ENCODE results near the gene LMX1A. TPM values are rescaled to one million over a fixed set of nuclear protein-coding genes. Genes with fewer than 3 reads are reported as not detected.

The LMX1A gene
- polyA plus RNA-seq, 1 experiment, result not detected

DNA sequence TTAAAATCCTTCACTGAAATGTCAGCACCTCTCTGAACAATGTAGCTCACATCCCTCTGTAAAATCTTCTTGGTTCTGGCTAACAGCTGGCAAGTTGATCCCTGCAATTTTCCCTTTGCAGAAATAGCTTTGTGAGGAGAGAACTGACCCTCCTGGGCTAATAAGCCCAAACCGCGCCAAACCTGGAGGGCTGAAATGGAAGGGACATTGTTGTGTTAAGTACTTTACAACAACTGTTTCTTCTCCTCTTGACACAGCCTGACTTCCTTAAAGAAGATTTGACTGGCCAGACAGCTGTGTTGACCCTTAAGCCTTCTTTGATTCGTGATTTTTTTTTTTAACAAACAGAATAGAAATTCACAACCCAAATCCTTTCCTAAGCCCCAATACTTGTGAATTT is 5.7 kb downstream of the LMX1A start:
- Histone ChIP-seq H3K27me3 (ENCODE audit: control insufficient read depth, insufficient read depth, low read length) (peaks cover 30% of the 10 kb centered on the region), H3K4me3 (ENCODE audit: low read depth, low read length) (no peak overlapping the region), H3K36me3 (ENCODE audit: control insufficient read depth, insufficient read depth, low read length) (no peaks in the 10 kb centered on the region)
- POLR2A ChIA-PET, result no interaction called here
- DNase-seq (ENCODE audit: low read depth), result no peak
- CTCF ChIA-PET, result interaction anchor here (0.9 to 4.5 kb wide), 2 partner anchors 14 to 18 kb away, joined by 3 to 40 read pairs; no protein-coding TSS in a partner anchor
- TF ChIP-seq, protein P1, sequence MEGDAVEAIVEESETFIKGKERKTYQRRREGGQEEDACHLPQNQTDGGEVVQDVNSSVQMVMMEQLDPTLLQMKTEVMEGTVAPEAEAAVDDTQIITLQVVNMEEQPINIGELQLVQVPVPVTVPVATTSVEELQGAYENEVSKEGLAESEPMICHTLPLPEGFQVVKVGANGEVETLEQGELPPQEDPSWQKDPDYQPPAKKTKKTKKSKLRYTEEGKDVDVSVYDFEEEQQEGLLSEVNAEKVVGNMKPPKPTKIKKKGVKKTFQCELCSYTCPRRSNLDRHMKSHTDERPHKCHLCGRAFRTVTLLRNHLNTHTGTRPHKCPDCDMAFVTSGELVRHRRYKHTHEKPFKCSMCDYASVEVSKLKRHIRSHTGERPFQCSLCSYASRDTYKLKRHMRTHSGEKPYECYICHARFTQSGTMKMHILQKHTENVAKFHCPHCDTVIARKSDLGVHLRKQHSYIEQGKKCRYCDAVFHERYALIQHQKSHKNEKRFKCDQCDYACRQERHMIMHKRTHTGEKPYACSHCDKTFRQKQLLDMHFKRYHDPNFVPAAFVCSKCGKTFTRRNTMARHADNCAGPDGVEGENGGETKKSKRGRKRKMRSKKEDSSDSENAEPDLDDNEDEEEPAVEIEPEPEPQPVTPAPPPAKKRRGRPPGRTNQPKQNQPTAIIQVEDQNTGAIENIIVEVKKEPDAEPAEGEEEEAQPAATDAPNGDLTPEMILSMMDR (IDR thresholded peaks at IDR 0.05; ENCODE audit: insufficient read depth, low read depth, low read length), result no peak

DNA sequence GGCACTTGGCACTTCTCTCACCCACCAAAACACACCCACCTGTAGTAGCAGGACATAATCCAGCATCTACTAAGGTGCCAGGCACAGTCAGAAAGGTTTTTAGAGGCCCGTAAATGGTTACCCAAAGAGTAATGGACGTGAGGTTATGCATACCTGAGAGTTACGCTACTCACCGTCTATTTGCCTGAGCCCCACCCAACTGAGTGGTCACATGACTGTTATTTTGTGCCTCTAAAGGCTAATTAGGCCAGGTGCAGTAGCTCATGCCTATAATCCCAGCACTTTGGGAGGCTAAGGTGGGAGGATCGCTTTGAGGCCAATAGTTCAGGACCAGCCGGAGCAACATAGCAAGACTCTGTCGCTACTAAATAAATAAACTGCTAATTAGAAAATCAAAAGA is 11.0 kb downstream of the LMX1A start:
- Histone ChIP-seq H3K4me3 (ENCODE audit: low read depth, low read length) (no peak overlapping the region), H3K27me3 (ENCODE audit: control insufficient read depth, insufficient read depth, low read length) (peaks cover 3% of the 10 kb centered on the region), H3K36me3 (ENCODE audit: control insufficient read depth, insufficient read depth, low read length) (no peaks in the 10 kb centered on the region)
- ChIA-PET CTCF (no interaction called here), POLR2A (no interaction called here)
- no peak for DNase-seq (ENCODE audit: low read depth)
- TF ChIP-seq, protein P1 (IDR thresholded peaks at IDR 0.05; ENCODE audit: insufficient read depth, low read depth, low read length), result no peak

DNA sequence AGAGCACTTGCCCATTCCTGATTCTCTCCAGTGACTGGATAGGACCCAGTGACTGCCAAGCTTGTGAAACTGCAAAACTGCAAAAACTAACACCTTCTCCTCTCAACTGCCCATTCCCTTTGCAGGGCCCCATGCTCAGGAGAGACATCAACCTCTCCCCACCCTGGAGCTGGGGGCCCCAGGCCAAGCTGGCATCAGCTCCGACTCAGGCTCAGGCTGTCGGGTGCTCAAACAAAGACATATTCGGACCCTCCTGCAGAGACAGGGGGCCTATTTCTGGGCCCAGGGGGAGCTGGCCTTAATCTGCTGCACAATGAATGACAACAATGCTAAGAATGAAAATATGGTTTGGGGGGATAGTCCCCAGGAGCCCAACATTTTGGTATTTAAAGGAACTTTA is 11.8 kb downstream of the LMX1A start:
- no peak for DNase-seq (ENCODE audit: low read depth)
- TF ChIP-seq, protein P1 (IDR thresholded peaks at IDR 0.05; ENCODE audit: insufficient read depth, low read depth, low read length), result no peak
- CTCF ChIA-PET, result interaction anchor here (2.9 kb wide), 1 partner anchor 24 kb away, joined by 15 read pairs; no protein-coding TSS in a partner anchor

DNA sequence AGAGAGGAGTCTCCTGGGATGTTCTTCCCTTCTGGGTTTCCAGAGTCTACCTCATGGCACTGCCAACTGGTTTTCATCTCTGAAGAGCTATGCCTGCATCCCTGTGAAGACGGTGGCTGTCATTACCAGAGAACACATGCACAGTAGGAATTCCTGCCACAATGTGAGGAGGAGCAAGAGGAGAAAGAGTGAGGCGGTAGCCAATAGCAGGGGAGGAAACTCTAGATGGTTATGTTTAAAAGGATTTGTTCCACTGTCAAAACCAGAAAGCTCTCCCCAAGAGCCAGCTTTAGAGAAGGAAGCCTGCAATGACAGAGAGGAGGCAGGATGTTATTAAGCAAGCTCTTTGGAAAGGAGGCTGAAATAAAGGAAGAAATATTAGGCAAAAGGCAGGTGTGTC is 12.3 kb downstream of the LMX1A start:
- ChIA-PET CTCF (interaction anchor here (0.7 to 2.9 kb wide), 2 partner anchors 24 to 199 kb away, joined by 3 to 15 read pairs; no protein-coding TSS in a partner anchor), POLR2A (no interaction called here)

More for the DNA sequence above, 11.8 kb downstream of the LMX1A start:
- Histone ChIP-seq H3K4me3 (ENCODE audit: low read depth, low read length) (no peak overlapping the region), H3K27me3 (ENCODE audit: control insufficient read depth, insufficient read depth, low read length) (peaks cover 3% of the 10 kb centered on the region), H3K36me3 (ENCODE audit: control insufficient read depth, insufficient read depth, low read length) (no peaks in the 10 kb centered on the region)
- POLR2A ChIA-PET, result no interaction called here

DNA sequence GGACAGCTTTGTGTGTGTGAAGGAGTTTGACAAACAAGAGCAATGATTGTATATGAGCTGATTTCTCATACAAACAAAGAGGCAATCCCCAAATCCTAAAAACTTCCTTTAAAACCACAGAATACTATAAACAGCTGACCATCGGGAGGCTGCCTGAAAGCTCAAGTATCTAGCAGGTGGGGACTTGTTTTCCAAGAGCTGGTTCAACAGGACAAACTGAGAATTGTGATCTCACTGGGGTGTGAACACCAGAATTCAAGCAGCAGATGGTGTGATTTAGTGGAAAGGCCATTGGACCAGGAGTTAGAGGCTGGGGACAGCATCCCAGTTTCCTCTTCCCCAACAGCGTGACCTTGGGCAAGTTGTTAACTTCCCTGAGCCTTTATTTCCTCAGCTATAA is 13.9 kb downstream of the LMX1A start:
- TF ChIP-seq, protein P1 (IDR thresholded peaks at IDR 0.05; ENCODE audit: insufficient read depth, low read depth, low read length), result no peak
- ChIA-PET POLR2A (no interaction called here), CTCF (interaction anchor here (1.3 to 2.9 kb wide), 2 partner anchors 12 to 26 kb away, joined by 3 to 15 read pairs; no protein-coding TSS in a partner anchor)
- no peaks in the 10 kb centered on the region for H3K36me3 ChIP-seq (ENCODE audit: control insufficient read depth, insufficient read depth, low read length)
- peaks cover 1% of the 10 kb centered on the region for H3K27me3 ChIP-seq (ENCODE audit: control insufficient read depth, insufficient read depth, low read length)
- H3K4me3 ChIP-seq (ENCODE audit: low read depth, low read length), result no peak overlapping the region
- DNase-seq (ENCODE audit: low read depth), result no peak

More for the DNA sequence above, 12.3 kb downstream of the LMX1A start:
- peaks cover 3% of the 10 kb centered on the region for H3K27me3 ChIP-seq (ENCODE audit: control insufficient read depth, insufficient read depth, low read length)
- no peak overlapping the region for H3K4me3 ChIP-seq (ENCODE audit: low read depth, low read length)
- H3K36me3 ChIP-seq (ENCODE audit: control insufficient read depth, insufficient read depth, low read length), result no peaks in the 10 kb centered on the region
- TF ChIP-seq, protein P1 (IDR thresholded peaks at IDR 0.05; ENCODE audit: insufficient read depth, low read depth, low read length), result no peak
- DNase-seq (ENCODE audit: low read depth), result no peak
